HepG2 (cell line): ENCODE results near the gene ZNF48. TPM values are rescaled to one million over a fixed set of nuclear protein-coding genes. Genes with fewer than 3 reads are reported as not detected.

ENCODE experiments used
- ETV5 ChIP-seq: IDR thresholded peaks from 2 replicates; pipeline ENCODE4 v1.6.1; 2018; ENCODE audit warnings: missing biosample characterization, missing genetic modification reagents, inconsistent platforms, borderline replicate concordance
- GABPB1 ChIP-seq: IDR thresholded peaks from 2 replicates; pipeline ENCODE4 v1.6.1; 2016; ENCODE audit warnings: mild to moderate bottlenecking, missing genetic modification reagents, moderate library complexity, missing compliant biosample characterization
- HDAC2 ChIP-seq: sonication (generic); formaldehyde crosslinking; IDR thresholded peaks from 2 replicates; pipeline ENCODE4 v1.4.0; 2020; ENCODE audit warnings: missing genetic modification reagents
- HDAC6 ChIP-seq: fragments of 200-600 bp; sonication (generic); IDR thresholded peaks from 2 replicates; pipeline ENCODE4 v1.7.0; 2017; ENCODE audit warnings: mild to moderate bottlenecking, antibody characterized with exemption, low read length, low read depth
- KAT8 ChIP-seq: IDR thresholded peaks from 2 replicates; pipeline ENCODE4 v1.6.1; 2016; ENCODE audit warnings: missing genetic modification reagents, missing compliant biosample characterization
- MED13 ChIP-seq: sonication (generic); formaldehyde crosslinking; IDR thresholded peaks from 2 replicates; pipeline ENCODE4 v1.5.0; 2020; ENCODE audit warnings: missing genetic modification reagents
- MEIS2 ChIP-seq: sonication (generic); formaldehyde crosslinking; IDR thresholded peaks from 2 replicates; pipeline ENCODE4 v1.9.0; 2021; ENCODE audit warnings: mild to moderate bottlenecking, missing genetic modification reagents
- MIER2 ChIP-seq: IDR thresholded peaks from 2 replicates; pipeline ENCODE4 v1.6.1; 2016; ENCODE audit warnings: missing biosample characterization, missing genetic modification reagents
- PAF1 ChIP-seq: IDR thresholded peaks from 2 replicates; pipeline ENCODE4 v1.6.1; 2016; ENCODE audit warnings: missing genetic modification reagents, missing compliant biosample characterization
- POLR2G ChIP-seq: fragments of 200-400 bp; formaldehyde crosslinking; IDR thresholded peaks from 2 replicates; pipeline ENCODE4 v1.6.1; 2018; ENCODE audit warnings: mild to moderate bottlenecking, low read depth, low read length, moderate library complexity
- PTBP1 ChIP-seq: fragments of 200-400 bp; formaldehyde crosslinking; IDR thresholded peaks from 2 replicates; pipeline ENCODE4 v1.6.1; 2018; ENCODE audit warnings: low read length, low read depth; ENCODE audit not compliant: poor library complexity, severe bottlenecking
- SIN3A ChIP-seq: IDR thresholded peaks from 2 replicates; pipeline ENCODE4 v1.6.1; 2011; ENCODE audit warnings: low read depth, mild to moderate bottlenecking, control low read depth, low read length, borderline replicate concordance
- THAP11 ChIP-seq: IDR thresholded peaks from 2 replicates; pipeline ENCODE4 v1.6.1; 2016; ENCODE audit warnings: missing biosample characterization, missing genetic modification reagents
- ZFAT ChIP-seq: sonication (generic); formaldehyde crosslinking; conservative IDR thresholded peaks from 2 replicates; pipeline ENCODE4 v1.8.1; 2023; ENCODE audit warnings: missing genetic modification reagents, inconsistent platforms
- ZNF101 ChIP-seq: sonication (generic); formaldehyde crosslinking; IDR thresholded peaks from 2 replicates; pipeline ENCODE4 v1.4.0; 2020; ENCODE audit warnings: mild to moderate bottlenecking, low read depth, missing genetic modification reagents, borderline replicate concordance
- ZNF782 ChIP-seq: sonication (generic); formaldehyde crosslinking; IDR thresholded peaks from 2 replicates; pipeline ENCODE4 v1.4.0; 2020; ENCODE audit warnings: missing genetic modification reagents, mild to moderate bottlenecking, borderline replicate concordance
- ZNF816 ChIP-seq: sonication (generic); formaldehyde crosslinking; IDR thresholded peaks from 2 replicates; pipeline ENCODE4 v1.8.0; 2022; ENCODE audit warnings: missing genetic modification reagents, mild to moderate bottlenecking, borderline replicate concordance
- polyA plus RNA-seq, 8 experiments: library from polyadenylated mRNA; depleted of rRNA in 3 of 8; stranded (reverse) in 7 of 8; unstranded in 1 of 8; fragments of >200 nt; fragmentation: Illumina TruSeq in 4 of 8; extraction: Trizol in 4 of 8; gene quantifications; 2 replicates each; pipeline versions ENCODE4 v1.2.1 to v1.2.3, GENCODE V29; 2011 to 2016; ENCODE audit warnings: low read depth in 4 of 8, missing spikeins in 1 of 8, mixed read lengths in 1 of 8; ENCODE audit not compliant: insufficient read depth in 1 of 8
- total RNA-seq, 5 experiments: library from RNA; depleted of rRNA; stranded (reverse); fragments of >200 nt; fragmentation: Illumina TruSeq; extraction: Trizol; gene quantifications; 2 replicates each; pipeline ENCODE4 v1.2.3, GENCODE V29; 2016; ENCODE audit warnings: low read depth in 1 of 5
- TF ChIP-seq, protein P1 (sequence below): sonication (generic); formaldehyde crosslinking; IDR thresholded peaks from 2 replicates; pipeline ENCODE4 v1.4.0; 2020; ENCODE audit warnings: mild to moderate bottlenecking, missing genetic modification reagents
- TF ChIP-seq, protein P2 (sequence below): sonication (generic); formaldehyde crosslinking; IDR thresholded peaks from 2 replicates; pipeline ENCODE4 v1.4.0; 2020; ENCODE audit warnings: missing genetic modification reagents, borderline replicate concordance
- TF ChIP-seq, protein P3 (sequence below): sonication (generic); formaldehyde crosslinking; conservative IDR thresholded peaks from 2 replicates; pipeline ENCODE4 v1.8.0; 2022; ENCODE audit warnings: mild to moderate bottlenecking, moderate library complexity, missing genetic modification reagents
- TF ChIP-seq, protein P4 (sequence below): sonication (generic); formaldehyde crosslinking; IDR thresholded peaks from 2 replicates; pipeline ENCODE4 v1.4.0; 2020; ENCODE audit warnings: missing genetic modification reagents

ZNF48 gene
- total and polyA plus RNA-seq, 2 of the 13 experiments (the other 11 are each of a cell fraction or from before 2014, with no cell fraction given), result 9.9 to 12.3 TPM

DNA sequence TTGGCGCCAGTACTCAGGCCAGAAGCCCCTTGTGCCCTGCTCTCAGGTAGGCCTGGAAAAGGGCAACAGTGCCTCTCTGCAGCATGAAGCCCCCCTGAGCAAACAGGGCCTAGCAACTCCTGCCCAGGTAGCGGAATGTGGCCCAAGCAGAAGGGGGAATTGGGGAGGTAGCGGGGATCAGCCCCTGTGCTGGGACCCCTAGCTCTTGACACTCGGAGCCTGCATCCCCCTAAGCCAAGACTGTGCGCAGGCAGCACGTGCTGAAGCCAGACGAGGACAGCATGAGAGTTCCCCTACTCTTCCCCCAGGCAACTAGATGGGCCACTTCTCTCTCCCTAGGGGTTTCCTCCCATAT is 39.3 kb upstream of the ZNF48 start (continued):
- TF ChIP-seq, protein P1, sequence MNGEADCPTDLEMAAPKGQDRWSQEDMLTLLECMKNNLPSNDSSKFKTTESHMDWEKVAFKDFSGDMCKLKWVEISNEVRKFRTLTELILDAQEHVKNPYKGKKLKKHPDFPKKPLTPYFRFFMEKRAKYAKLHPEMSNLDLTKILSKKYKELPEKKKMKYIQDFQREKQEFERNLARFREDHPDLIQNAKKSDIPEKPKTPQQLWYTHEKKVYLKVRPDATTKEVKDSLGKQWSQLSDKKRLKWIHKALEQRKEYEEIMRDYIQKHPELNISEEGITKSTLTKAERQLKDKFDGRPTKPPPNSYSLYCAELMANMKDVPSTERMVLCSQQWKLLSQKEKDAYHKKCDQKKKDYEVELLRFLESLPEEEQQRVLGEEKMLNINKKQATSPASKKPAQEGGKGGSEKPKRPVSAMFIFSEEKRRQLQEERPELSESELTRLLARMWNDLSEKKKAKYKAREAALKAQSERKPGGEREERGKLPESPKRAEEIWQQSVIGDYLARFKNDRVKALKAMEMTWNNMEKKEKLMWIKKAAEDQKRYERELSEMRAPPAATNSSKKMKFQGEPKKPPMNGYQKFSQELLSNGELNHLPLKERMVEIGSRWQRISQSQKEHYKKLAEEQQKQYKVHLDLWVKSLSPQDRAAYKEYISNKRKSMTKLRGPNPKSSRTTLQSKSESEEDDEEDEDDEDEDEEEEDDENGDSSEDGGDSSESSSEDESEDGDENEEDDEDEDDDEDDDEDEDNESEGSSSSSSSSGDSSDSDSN (CRISPR knock-in tag), result no peak
- TF ChIP-seq, protein P2, sequence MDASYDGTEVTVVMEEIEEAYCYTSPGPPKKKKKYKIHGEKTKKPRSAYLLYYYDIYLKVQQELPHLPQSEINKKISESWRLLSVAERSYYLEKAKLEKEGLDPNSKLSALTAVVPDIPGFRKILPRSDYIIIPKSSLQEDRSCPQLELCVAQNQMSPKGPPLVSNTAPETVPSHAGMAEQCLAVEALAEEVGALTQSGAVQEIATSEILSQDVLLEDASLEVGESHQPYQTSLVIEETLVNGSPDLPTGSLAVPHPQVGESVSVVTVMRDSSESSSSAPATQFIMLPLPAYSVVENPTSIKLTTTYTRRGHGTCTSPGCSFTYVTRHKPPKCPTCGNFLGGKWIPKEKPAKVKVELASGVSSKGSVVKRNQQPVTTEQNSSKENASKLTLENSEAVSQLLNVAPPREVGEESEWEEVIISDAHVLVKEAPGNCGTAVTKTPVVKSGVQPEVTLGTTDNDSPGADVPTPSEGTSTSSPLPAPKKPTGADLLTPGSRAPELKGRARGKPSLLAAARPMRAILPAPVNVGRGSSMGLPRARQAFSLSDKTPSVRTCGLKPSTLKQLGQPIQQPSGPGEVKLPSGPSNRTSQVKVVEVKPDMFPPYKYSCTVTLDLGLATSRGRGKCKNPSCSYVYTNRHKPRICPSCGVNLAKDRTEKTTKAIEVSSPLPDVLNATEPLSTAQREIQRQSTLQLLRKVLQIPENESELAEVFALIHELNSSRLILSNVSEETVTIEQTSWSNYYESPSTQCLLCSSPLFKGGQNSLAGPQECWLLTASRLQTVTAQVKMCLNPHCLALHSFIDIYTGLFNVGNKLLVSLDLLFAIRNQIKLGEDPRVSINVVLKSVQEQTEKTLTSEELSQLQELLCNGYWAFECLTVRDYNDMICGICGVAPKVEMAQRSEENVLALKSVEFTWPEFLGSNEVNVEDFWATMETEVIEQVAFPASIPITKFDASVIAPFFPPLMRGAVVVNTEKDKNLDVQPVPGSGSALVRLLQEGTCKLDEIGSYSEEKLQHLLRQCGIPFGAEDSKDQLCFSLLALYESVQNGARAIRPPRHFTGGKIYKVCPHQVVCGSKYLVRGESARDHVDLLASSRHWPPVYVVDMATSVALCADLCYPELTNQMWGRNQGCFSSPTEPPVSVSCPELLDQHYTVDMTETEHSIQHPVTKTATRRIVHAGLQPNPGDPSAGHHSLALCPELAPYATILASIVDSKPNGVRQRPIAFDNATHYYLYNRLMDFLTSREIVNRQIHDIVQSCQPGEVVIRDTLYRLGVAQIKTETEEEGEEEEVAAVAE (CRISPR knock-in tag), result no peak
- TF ChIP-seq PTBP1, result no peak
- TF ChIP-seq SIN3A, result 0 out of 2 replicates have a peak, but pooled peaks have one; percentile 13
- TF ChIP-seq KAT8 (CRISPR knock-in tag), result no peak
- TF ChIP-seq ZNF101 (CRISPR knock-in tag), result no peak
- TF ChIP-seq ETV5, result no peak
- TF ChIP-seq HDAC2 (CRISPR knock-in tag), result no peak
- no peak for TF ChIP-seq PAF1 (CRISPR knock-in tag)
- no peak for TF ChIP-seq MEIS2 (CRISPR knock-in tag)
- TF ChIP-seq, protein P3, sequence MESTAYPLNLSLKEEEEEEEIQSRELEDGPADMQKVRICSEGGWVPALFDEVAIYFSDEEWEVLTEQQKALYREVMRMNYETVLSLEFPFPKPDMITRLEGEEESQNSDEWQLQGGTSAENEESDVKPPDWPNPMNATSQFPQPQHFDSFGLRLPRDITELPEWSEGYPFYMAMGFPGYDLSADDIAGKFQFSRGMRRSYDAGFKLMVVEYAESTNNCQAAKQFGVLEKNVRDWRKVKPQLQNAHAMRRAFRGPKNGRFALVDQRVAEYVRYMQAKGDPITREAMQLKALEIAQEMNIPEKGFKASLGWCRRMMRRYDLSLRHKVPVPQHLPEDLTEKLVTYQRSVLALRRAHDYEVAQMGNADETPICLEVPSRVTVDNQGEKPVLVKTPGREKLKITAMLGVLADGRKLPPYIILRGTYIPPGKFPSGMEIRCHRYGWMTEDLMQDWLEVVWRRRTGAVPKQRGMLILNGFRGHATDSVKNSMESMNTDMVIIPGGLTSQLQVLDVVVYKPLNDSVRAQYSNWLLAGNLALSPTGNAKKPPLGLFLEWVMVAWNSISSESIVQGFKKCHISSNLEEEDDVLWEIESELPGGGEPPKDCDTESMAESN (CRISPR knock-in tag), result no peak
- 0 out of 2 replicates have a peak, but pooled peaks have one; percentile 3 for TF ChIP-seq MED13 (CRISPR knock-in tag)
- TF ChIP-seq, protein P4, sequence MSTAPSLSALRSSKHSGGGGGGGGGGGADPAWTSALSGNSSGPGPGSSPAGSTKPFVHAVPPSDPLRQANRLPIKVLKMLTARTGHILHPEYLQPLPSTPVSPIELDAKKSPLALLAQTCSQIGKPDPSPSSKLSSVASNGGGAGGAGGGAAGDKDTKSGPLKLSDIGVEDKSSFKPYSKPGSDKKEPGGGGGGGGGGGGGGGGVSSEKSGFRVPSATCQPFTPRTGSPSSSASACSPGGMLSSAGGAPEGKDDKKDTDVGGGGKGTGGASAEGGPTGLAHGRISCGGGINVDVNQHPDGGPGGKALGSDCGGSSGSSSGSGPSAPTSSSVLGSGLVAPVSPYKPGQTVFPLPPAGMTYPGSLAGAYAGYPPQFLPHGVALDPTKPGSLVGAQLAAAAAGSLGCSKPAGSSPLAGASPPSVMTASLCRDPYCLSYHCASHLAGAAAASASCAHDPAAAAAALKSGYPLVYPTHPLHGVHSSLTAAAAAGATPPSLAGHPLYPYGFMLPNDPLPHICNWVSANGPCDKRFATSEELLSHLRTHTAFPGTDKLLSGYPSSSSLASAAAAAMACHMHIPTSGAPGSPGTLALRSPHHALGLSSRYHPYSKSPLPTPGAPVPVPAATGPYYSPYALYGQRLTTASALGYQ (CRISPR knock-in tag), result no peak
- TF ChIP-seq ZFAT (CRISPR knock-in tag), result 0 out of 2 replicates have a peak, but pooled peaks have one; percentile 4
- no peak for TF ChIP-seq THAP11 (CRISPR knock-in tag)
- peak; percentile 17; the same call in 1 of the 2 replicates for TF ChIP-seq POLR2G
- no peak for TF ChIP-seq HDAC6
- TF ChIP-seq GABPB1, result no peak
- no peak for TF ChIP-seq MIER2 (CRISPR knock-in tag)
- TF ChIP-seq ZNF816 (CRISPR knock-in tag), result no peak; the same call in 1 of the 2 replicates
- no peak for TF ChIP-seq ZNF782 (CRISPR knock-in tag)
